GDM1 (cell line): ENCODE results near the gene CLMN.

Experiments
- DNase-seq: peaks from one replicate; lab custom pipeline; 2025; lab: John Stamatoyannopoulos, UW

CLMN gene

DNA sequence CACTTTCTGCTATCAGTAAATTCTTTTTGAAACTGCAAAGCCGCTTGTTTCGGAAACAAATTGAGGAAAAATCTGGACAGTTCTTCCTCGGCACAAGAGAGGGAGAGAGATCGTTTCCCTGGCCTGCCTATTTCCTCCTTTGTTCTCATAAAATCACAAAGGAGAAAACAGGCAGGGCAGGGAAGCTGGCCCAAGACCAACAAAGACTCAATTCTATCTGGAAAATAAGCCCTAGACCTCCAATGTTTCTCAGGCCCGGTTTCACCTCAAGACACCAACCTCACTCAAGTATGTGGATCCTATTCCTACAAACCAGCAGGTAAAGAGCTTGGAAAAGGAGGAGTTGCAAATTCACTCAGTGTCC is 181.9 kb downstream of the CLMN start:
- DNase-seq: no peak

DNA sequence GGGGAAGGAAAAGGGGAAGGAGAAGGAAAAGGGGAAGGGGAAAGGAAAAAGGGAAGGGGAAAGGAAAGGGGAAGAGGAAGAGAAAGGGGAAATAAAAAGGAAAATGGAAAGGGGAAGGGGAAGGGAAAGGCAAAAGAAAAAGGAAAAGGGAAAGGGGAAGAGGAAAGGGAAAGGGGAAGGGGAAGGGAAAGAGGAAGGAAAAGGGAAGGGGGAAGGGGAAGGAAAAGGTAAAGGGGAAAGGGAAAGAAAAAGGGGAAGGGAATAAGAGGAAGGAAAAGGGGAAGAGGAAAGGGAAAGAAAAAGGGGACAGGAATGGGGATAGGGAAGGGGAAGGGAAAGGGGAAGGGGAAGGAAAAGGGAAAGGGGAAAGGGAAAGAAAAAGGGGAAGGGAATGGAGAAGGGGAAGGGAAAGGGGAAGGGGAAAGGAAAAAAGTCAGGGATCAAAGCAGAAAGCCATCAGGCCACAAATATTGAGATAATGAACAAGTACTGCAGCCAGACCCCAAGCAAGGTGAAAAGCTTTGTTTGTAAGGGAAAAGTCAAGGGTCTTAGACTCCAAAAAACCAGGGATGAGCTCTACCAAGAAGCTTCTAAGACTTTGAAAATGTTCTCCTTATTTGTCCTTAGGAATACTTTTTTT is 182.4 kb downstream of the CLMN start:
- no peak for DNase-seq

DNA sequence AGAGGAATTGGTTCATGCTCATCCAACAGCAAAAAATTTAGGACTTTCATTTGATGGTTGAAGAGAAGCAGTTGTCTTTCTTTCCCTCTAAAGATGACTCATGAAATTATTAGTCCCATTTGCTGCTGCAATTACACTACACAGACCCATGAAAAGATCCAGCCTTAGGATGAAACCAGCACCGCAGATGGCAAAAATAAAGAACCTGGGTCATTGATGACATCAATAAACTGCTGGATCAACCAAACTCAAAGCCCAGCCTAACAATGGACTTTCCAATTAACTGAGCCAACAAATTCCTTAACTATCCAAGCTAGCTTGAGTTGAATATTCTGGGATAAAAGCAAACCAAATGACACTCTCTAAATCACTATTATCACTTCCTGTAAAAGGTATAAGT is 183.1 kb downstream of the CLMN start:
- no peak for DNase-seq

DNA sequence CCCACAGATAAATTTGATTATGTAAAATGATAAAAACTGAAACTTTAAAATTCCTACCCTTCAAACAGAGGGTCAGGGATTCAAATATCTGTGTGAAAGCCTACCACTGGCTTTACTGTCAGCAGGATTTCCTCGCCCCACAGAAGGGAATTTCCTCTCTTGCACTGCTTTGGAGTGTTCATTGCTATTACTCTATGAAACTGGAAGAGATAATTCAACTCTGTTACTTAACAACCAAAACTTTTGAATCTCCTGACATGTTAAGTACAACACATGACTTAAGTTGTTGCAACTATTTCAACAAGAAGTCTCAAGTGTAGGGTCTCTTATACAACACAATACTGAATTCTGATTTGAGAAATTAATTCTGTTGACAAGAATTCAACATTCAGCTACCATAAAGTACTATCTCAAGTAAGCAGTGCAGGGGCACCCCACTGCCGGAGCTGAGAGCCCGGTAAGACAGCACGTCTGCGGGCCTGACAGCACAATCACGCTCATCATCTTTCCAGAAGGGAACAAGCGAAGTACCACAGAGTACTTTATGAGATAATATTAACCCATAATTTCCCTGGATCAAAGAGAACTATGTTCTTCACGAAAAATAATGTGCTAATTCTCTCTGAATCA is 185.3 kb downstream of the CLMN start:
- DNase-seq: no peak

DNA sequence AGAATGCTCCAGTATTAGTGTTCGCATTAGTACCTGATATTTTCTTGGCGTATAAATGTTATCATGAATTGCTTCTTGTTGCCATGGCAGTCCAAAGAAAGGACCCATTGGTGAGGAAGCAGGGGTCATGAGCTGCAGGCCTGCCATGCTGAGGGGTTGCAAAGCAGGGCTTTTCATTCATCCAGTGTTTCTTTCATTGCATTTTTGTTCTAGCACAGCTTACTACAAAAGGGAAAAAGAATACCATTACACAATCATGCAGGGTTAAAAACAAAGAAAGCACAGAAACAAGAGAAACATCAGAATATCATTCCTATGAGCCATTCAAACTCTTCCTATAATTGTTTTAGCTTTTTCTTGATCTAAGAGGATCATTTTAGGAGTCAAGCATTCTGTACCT is 186.4 kb downstream of the CLMN start:
- DNase-seq: no peak

DNA sequence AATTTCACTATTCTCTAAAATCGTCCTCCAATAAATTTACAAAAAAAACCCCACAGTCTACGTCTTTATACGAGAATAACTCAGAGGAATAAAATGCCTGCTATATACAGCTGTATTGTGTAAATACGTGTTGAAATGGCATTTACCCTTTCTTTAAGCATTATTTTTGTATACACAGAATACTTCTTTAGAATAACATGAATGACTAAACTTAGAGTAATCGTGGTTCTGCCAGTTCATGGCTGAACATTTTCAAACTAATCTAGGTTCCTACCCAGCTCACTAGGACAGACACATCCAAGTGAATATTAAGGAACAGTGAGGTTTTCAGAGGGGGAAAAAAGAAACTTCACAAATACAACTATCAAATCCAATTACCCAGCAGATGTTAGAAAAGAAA is 186.9 kb downstream of the CLMN start:
- no peak for DNase-seq
